ENCODE data around the gene CLC.
"Not testable (repeated sequence)": the region's sequence is repeated elsewhere in the genome, so short reads cannot be mapped to it uniquely, and the experiment has no call there.

Gene CLC

DNA sequence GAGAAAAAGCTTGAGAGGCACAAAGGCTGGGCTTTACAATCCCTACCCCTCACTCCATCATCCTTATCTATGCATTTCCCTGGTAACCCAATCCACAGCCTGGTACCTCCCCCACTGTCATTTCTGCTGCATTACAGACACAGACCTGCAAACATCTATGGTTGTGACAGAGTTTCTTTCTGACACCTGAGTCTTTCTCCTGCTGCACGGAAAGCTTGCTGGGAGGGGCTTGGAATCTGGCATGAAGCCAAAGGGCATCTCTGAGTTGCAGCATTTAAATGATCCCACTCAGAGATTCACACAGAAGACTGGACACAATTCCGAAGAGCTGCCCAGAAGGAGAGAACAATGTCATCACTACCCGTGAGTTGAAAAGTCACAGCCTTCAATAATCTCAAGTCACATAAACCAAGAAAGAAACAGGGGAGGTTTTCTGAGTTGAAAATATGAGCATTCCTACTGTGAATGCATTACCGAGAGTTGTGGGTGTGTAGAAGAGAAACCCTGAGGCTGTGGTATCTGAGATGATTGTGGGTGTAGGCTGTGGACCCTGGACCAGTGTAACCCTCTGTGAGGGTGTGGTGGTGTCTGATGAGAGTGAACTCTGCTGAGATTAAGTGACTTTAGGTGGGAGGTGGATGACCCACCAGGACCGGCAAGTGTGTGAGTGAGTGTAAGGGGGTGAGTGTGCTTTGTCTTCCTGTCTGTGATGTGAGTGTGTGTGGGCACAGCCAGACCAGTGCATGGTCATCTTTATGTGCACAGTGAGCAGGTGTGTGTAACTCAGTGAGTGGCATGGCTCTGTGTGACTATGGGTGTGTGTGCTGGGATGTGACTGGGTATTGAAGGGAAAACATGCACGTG is 33.4 kb downstream of the CLC start, which contains the start of gene LGALS14:
LGALS14 (plus strand) TSS at position 301 of the 864 bp plus-strand sequence; CDS start at position 349, 48 bp downstream.
- no peak within 1 kb of the TSS for H3K4me2 ChIP-seq
- H3K4me3 ChIP-seq = no peak within 1 kb of the TSS
- no peaks in the 10 kb centered on the region for H3K9me3 ChIP-seq

DNA sequence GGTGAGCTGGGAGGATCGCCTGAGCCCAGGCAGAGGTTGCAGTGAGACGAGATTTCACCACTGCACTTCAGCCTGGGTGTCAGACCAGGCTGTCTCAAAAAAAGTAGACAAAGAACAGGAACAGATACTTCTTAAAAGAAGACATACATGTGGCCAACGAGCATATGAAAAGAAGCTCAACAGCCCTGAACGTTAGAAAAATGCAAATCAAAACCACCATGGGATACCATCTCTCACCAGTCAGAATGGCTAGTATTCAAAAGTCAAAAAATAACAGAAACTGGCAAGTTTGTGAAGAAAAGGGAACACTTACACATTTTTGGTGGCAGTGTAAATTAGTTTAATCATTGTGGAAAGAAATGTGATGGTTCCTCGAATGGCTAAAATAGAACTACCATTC is 36.5 kb downstream of the CLC start:
- Histone ChIP-seq H3K4me2 (no peak overlapping the region), H3K4me1 (peaks cover 21% of the 10 kb centered on the region), H3K9ac (no peak overlapping the region), H3K9me3 (no peaks in the 10 kb centered on the region), H3K4me3 (no peak overlapping the region), H3K27me3 (no peaks in the 10 kb centered on the region), H3K36me3 (no peaks in the 10 kb centered on the region), H3K27ac (no peak overlapping the region), H4K20me1 (no peaks in the 10 kb centered on the region)
- TF ChIP-seq Cebpa-rat (IDR thresholded peaks at IDR 0.05) = no peak

More for the DNA sequence above, 33.4 kb downstream of the CLC start, which contains the start of gene LGALS14:
- no peaks in the 10 kb centered on the region for H4K20me1 ChIP-seq
- TF ChIP-seq Cebpa-rat (IDR thresholded peaks at IDR 0.05) = no peak
- H3K36me3 ChIP-seq = no peaks in the 10 kb centered on the region
- H3K27ac ChIP-seq = no peak within 1 kb of the TSS
- peaks cover 14% of the 10 kb centered on the region for H3K4me1 ChIP-seq
- no peaks in the 10 kb centered on the region for H3K27me3 ChIP-seq
- H3K9ac ChIP-seq = no peak within 1 kb of the TSS

DNA sequence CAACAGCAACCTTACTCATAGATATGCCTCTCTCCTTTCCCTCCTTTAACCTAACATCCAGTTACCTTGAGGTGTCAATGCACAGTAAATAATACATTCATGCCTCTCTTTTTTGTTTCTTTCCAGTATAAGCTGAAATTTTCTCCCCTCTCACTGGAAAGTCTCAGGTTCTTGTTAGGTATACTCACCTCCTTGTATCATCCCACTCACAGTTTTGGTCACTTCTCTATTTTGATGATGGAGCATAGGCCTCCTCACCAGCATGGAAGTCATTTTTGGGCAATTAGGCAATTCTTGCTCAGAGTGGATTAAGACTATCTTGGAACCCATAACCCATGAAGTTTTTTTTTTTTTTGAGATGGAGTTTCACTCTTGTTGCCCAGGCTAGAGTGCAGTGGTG is 39.3 kb downstream of the CLC start:
- no peak for TF ChIP-seq Cebpa-rat (IDR thresholded peaks at IDR 0.05)
- no peaks in the 10 kb centered on the region for H3K9me3 ChIP-seq
- no peaks in the 10 kb centered on the region for H3K27me3 ChIP-seq
- no peaks in the 10 kb centered on the region for H4K20me1 ChIP-seq
- no peak overlapping the region for H3K4me3 ChIP-seq
- peak overlapping the region; percentile 53; the same call in 1 of the 2 replicates for H3K4me2 ChIP-seq
- H3K27ac ChIP-seq = no peak overlapping the region
- no peak overlapping the region for H3K9ac ChIP-seq
- no peaks in the 10 kb centered on the region for H3K36me3 ChIP-seq
- H3K4me1 ChIP-seq = peaks cover 14% of the 10 kb centered on the region

DNA sequence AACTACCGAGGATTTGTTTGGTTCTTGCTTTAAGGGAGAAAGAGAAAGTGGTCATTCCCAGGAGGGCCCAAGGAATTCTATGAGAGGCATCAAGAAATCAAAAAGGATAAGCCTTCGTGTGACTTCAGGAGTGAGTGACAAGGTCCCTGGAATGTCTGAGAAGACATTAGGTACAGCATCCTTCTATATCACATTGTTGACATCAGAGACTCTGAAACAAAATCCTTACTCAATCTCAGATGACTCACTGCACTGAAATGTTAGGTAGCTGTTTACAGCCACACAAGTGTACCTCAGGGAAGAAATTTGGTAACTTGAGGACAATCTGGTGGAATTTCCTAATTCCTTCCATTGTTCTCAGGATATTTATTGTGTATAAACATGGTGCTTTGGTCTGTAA is 41.4 kb downstream of the CLC start:
- H3K9ac ChIP-seq = no peak overlapping the region
- no peaks in the 10 kb centered on the region for H3K9me3 ChIP-seq
- H3K36me3 ChIP-seq = no peaks in the 10 kb centered on the region
- no peak overlapping the region for H3K4me3 ChIP-seq
- no peak overlapping the region for H3K4me2 ChIP-seq
- no peaks in the 10 kb centered on the region for H4K20me1 ChIP-seq
- no peak overlapping the region for H3K27ac ChIP-seq
- no peak for TF ChIP-seq Cebpa-rat (IDR thresholded peaks at IDR 0.05)
- H3K27me3 ChIP-seq = no peaks in the 10 kb centered on the region
- peaks cover 14% of the 10 kb centered on the region for H3K4me1 ChIP-seq

DNA sequence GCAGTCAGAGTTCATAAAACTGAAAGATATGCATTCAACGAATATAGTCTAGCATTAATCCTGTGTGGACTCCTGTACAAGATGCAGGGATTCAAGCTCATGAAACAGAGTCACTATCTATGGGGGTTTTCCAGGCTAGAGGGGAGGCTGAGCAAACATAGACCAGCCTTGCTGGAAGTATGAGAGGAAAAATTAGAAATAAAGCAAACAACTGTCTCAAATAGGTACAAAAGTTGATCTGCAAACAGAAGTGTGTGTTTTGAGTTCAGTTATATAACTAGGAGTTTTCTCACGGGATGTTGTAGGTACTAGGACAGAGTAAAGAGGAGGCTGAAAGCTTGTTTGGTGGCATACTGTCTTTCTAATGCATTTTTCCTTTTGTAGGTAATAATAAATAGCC is 42.1 kb downstream of the CLC start:
- Histone ChIP-seq H3K9ac (no peak overlapping the region), H3K27ac (no peak overlapping the region), H3K4me1 (peaks cover 14% of the 10 kb centered on the region), H4K20me1 (no peaks in the 10 kb centered on the region), H3K36me3 (no peaks in the 10 kb centered on the region), H3K4me2 (no peak overlapping the region), H3K27me3 (no peaks in the 10 kb centered on the region), H3K9me3 (no peaks in the 10 kb centered on the region), H3K4me3 (no peak overlapping the region)
- TF ChIP-seq Cebpa-rat (IDR thresholded peaks at IDR 0.05) = no peak

DNA sequence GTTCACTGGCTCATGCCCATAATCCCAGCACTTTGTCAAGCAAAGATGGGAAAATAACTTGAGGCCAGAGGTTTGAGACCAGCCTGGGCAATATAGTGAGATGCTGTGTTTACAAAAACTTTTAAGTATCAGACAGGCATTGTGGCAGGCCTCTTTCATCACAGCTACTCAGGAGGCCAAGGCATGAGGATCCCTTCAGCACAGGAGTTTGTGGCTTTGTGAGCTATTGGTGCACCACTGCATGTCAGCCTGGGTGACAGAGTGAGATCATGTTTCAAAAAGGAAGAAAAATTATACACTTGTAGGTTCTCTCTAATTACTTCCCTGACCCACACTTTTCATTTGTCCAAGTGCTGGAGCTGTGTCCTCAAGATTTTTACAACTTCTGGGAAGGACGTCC is 45.0 kb downstream of the CLC start:
- no peak overlapping the region for H3K27ac ChIP-seq
- no peaks in the 10 kb centered on the region for H4K20me1 ChIP-seq
- no peak for TF ChIP-seq Cebpa-rat (IDR thresholded peaks at IDR 0.05)
- no peaks in the 10 kb centered on the region for H3K9me3 ChIP-seq
- H3K4me3 ChIP-seq = no peak overlapping the region
- no peaks in the 10 kb centered on the region for H3K4me1 ChIP-seq
- H3K27me3 ChIP-seq = no peaks in the 10 kb centered on the region
- H3K9ac ChIP-seq = no peak overlapping the region
- no peaks in the 10 kb centered on the region for H3K36me3 ChIP-seq
- H3K4me2 ChIP-seq = no peak overlapping the region

DNA sequence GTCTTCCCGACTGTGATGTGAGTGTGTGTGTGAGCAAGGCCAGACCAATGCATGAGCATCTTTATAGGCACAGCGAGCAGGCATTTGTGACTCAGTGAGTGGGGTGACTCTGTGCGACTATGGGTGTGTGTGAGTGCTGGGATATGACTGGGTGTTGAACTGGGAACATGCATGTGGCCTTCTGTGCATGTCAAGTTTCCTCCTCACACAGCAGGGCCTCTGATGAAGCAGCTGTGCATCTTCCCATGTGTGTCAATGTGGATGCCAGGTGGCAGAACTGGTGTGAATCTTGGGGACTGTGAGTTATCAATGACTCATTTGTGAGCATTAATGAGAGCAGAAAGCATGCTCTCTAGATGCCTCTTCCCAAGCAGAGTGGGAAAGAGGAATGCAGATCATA is 45.7 kb downstream of the CLC start:
- Histone ChIP-seq H3K4me2 (no peak overlapping the region), H3K36me3 (no peaks in the 10 kb centered on the region), H3K9ac (no peak overlapping the region), H3K4me3 (no peak overlapping the region), H4K20me1 (no peaks in the 10 kb centered on the region), H3K27ac (no peak overlapping the region), H3K9me3 (no peaks in the 10 kb centered on the region), H3K4me1 (no peaks in the 10 kb centered on the region), H3K27me3 (no peaks in the 10 kb centered on the region)
- no peak for TF ChIP-seq Cebpa-rat (IDR thresholded peaks at IDR 0.05)

DNA sequence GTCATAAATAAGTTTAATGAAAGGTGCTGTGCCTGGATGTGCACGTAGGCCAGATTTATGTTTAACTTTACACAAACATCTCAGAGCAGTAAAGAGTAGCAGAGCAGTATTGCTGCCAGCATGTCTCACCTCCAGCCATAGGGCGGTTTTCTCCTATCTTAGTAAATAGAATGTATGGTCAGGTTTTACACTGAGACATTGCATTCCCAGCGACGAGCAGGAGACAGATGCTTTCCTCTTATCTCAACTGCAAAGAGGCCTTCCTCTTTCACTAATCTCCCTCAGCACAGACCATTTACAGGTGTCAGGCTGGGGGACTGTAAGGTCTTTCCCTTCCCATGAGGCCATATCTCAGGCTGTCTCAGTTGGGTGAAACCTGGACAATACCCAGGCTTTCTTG is 49.2 kb downstream of the CLC start:
- H3K36me3 ChIP-seq, H3K9ac ChIP-seq, H3K9me3 ChIP-seq, H4K20me1 ChIP-seq, H3K27me3 ChIP-seq, H3K27ac ChIP-seq, H3K4me3 ChIP-seq, H3K4me2 ChIP-seq, H3K4me1 ChIP-seq: not testable (repeated sequence)

DNA sequence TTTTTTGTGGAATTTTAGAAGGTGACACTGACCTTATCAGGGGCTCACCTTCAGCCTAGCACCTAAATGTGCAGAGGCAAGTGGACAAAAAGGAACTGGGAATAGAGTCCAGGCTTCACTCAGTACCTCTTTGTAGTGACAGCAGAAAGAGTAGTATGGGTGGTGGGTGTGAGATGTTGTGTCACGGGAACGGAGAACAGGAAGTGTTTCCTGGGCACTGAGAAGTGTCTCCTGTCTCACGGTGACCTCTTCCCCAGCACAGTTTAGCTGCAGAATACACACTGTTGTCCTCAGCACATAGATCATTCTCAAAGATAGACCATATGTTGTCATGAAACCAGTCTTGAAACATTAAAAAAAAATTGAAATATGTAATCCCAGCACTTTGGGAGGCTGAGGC is 51.1 kb downstream of the CLC start:
- Histone ChIP-seq H3K9me3 (no peaks in the 10 kb centered on the region), H3K36me3 (no peaks in the 10 kb centered on the region), H3K4me3 (no peak overlapping the region), H3K27me3 (no peaks in the 10 kb centered on the region), H3K9ac (no peak overlapping the region), H3K27ac (no peak overlapping the region), H4K20me1 (no peaks in the 10 kb centered on the region), H3K4me1 (no peaks in the 10 kb centered on the region), H3K4me2 (no peak overlapping the region)
- no peak for TF ChIP-seq Cebpa-rat (IDR thresholded peaks at IDR 0.05)

DNA sequence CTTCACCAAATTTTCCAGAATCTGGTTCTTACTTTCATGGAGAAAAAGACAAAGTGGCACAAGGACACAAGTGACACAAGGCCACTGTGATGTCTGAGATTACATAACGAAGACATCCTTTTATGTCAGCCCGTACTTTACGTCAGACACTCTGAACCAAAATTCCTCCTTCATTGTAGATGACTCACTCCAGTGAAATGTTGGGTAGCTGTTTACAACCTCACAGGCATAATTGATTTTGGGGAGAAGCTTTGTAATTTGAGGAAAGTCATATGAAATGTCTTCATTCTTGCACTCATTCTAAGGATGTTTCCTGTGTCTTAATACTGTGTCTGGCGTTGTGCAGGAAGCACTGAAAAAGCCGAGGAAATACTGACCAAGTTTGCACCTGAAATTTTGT is 53.6 kb downstream of the CLC start:
- no peaks in the 10 kb centered on the region for H3K36me3 ChIP-seq
- no peak overlapping the region for H3K4me2 ChIP-seq
- no peak overlapping the region for H3K9ac ChIP-seq
- TF ChIP-seq Cebpa-rat (IDR thresholded peaks at IDR 0.05) = no peak
- H3K4me1 ChIP-seq = 0 out of 2 replicates have a peak, but pooled peaks cover under 1% of the 10 kb centered on the region
- H3K4me3 ChIP-seq = no peak overlapping the region
- no peak overlapping the region for H3K27ac ChIP-seq
- no peaks in the 10 kb centered on the region for H3K9me3 ChIP-seq
- no peaks in the 10 kb centered on the region for H4K20me1 ChIP-seq
- H3K27me3 ChIP-seq = no peaks in the 10 kb centered on the region
